ENCODE data around the gene CASP8AP2. TPM values are rescaled to one million over a fixed set of nuclear protein-coding genes. Genes with fewer than 3 reads are reported as not detected.
"Not testable (repeated sequence)": the region's sequence is repeated elsewhere in the genome, so short reads cannot be mapped to it uniquely, and the experiment has no call there.

CASP8AP2 gene
- polyA plus RNA-seq, 4 donors = 22.2 to 29.0 (median 25.4) TPM

- DNase-seq (ENCODE audit: low read depth in 4 of 4, low spot score in 2 of 4) = no peak
Observed at GRCh38 chr6:89886378-89887120, 56.9 kb downstream of the CASP8AP2 start.

DNA sequence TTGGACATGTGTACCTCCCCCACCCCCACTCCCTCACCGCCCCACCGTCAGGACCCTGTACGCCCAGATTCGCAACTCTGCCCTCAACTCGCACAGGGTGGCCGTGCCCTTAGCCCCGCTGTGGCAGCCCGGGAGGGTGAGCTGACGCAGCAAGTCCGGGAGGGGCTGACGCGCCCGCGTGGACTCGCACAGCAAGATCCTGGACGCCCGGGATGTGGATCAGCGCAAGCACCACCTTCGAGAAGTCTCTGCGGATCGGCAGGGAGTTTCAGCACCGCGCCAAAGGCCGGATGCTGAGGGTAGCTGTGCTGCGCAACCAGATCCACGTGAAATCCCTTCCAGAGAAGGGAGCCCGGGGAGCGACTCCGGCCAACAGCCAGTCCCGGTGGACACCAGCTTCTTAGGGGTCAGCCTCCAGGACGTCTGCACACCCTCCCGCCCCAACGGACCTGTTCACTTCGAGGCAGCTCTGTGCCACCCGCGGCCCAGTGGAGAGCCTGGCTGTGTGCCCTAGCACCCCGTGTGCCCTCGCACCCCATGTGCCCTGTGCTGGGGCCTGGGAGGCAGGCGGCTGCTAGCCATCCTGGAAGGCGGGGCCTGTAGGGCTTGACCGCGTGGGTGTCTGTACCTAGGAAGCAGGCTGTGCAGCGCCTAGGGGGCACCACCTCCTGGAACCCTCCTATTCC is 57.9 kb downstream of the CASP8AP2 start:
- DNase-seq (ENCODE audit: low read depth in 4 of 4, low spot score in 2 of 4) = no peak

- DNase-seq (ENCODE audit: low read depth in 4 of 4, low spot score in 2 of 4) = no peak
Observed at GRCh38 chr6:89888138-89888514, 58.4 kb downstream of the CASP8AP2 start.

GRCh38 chr6:89888871-89889270 is 59.2 kb downstream of the CASP8AP2 start:
- DNase-seq (ENCODE audit: low read depth in 4 of 4, low spot score in 2 of 4) = no peak

DNA sequence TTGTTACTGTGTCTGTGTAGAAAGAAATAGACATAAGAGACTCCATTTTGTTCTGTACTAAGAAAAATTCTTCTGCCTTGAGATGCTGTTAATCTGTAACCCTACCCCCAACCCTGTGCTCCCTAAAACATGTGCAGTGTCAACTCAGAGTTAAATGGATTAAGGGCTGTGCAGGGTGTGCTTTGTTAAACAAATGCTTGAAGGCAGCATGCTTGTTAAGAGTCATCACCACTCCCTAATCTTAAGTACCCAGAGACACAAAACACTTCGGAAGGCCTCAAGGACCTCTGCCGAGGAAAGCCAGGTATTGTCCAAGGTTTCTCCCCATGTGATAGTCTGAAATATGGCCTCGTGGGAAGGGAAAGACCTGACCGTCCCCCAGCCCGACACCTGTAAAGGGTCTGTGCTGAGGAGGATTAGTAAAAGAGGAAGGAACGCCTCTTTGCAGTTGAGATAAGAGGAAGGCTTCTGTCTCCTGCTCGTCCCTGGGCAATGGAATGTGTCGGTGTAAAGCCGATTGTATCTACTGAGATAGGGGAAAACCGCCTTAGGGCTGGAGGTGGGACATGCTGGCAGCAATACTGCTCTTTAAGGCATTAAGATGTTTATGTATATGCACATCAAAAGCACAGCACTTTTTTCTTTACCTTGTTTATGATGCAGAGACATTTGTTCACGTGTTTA is 61.3 kb downstream of the CASP8AP2 start:
- not testable (repeated sequence) for DNase-seq (ENCODE audit: low read depth in 4 of 4, low spot score in 2 of 4)

DNA sequence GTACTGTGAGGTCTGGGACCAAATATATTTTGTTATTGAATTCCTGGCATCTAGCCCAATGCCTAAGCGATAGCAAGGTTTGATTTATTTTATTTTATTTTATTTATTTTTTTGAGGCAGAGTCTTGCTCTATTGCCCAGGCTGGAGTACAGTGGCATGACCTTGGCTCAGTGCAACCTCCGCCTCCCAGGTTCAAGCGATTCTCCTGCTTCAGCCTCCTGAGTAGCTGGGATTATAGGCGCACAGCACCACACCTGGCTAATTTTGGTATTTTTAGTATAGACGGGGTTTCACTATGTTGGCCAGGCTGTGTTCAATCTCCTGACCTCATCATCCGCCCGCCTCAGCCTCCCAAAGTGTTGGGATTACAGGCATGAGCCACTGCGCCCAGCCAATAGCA is 62.9 kb downstream of the CASP8AP2 start:
- not testable (repeated sequence) for DNase-seq (ENCODE audit: low read depth in 4 of 4, low spot score in 2 of 4)

- DNase-seq (ENCODE audit: low read depth in 4 of 4, low spot score in 2 of 4) = no peak
Observed at GRCh38 chr6:89894169-89894568, 64.5 kb downstream of the CASP8AP2 start, which contains the start of gene GJA10. TSS of gene GJA10 (plus strand) at chr6:89894469. CDS start at chr6:89894469, 0 bp downstream.

DNA sequence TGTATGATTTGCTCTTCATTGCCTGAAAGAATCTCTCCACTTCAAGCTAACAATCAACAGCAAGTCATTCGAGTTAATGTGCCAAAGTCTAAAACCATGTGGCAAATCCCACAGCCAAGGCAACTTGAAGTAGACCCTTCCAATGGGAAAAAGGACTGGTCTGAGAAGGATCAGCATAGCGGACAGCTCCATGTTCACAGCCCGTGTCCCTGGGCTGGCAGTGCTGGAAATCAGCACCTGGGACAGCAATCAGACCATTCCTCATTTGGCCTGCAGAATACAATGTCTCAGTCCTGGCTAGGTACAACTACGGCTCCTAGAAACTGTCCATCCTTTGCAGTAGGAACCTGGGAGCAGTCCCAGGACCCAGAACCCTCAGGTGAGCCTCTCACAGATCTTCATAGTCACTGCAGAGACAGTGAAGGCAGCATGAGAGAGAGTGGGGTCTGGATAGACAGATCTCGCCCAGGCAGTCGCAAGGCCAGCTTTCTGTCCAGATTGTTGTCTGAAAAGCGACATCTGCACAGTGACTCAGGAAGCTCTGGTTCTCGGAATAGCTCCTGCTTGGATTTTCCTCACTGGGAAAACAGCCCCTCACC is 65.7 kb downstream of the CASP8AP2 start:
- DNase-seq (ENCODE audit: low read depth in 4 of 4, low spot score in 2 of 4) = peak; percentile 54 to 78 (median 58)

GRCh38 chr6:89910001-89910901 is 80.6 kb downstream of the CASP8AP2 start:
- DNase-seq (ENCODE audit: low read depth in 4 of 4, low spot score in 2 of 4) = not testable (repeated sequence)

- no peak for DNase-seq (ENCODE audit: low read depth in 4 of 4, low spot score in 2 of 4)
Observed at GRCh38 chr6:89910902-89911240, 81.2 kb downstream of the CASP8AP2 start.

- DNase-seq (ENCODE audit: low read depth in 4 of 4, low spot score in 2 of 4) = no peak
Observed at GRCh38 chr6:89916136-89916920, 86.6 kb downstream of the CASP8AP2 start.

GRCh38 chr6:89917216-89917615 is 87.5 kb downstream of the CASP8AP2 start:
- DNase-seq (ENCODE audit: low read depth in 4 of 4, low spot score in 2 of 4) = no peak

- DNase-seq (ENCODE audit: low read depth in 4 of 4, low spot score in 2 of 4) = no peak
Observed at GRCh38 chr6:89917801-89918366, 88.2 kb downstream of the CASP8AP2 start.

Other genes starting within 250 kb of the CASP8AP2 start
- 10 to 100 TPM; 36.5 to 58.9 (median 45.9) TPM for gene LYRM2, start 191.1 kb upstream of the CASP8AP2 start, polyA plus RNA-seq (ENCODE audit: insufficient read length in 4 of 4)
- gene MDN1, start 10.1 kb upstream of the CASP8AP2 start, polyA plus RNA-seq (ENCODE audit: insufficient read length in 4 of 4) = 10 to 100 TPM; 29.8 to 49.8 (median 38.9) TPM
- under 1 TPM in 1 of 4 donors, not detected in 3; 0.11 TPM for gene GJA10, start 64.6 kb downstream of the CASP8AP2 start, polyA plus RNA-seq (ENCODE audit: insufficient read length in 4 of 4)

Measured in left renal cortex interstitium (tissue), 4 donors.